Mesothelial cell of epicardium (in vitro differentiated cells): ENCODE measurements around the gene AFM. TPM values are rescaled to one million over a fixed set of nuclear protein-coding genes. Genes with fewer than 3 reads are reported as not detected.

ENCODE experiments used
- DNase-seq, 2 experiments: peaks; one replicate each; pipeline ENCODE4 v3.0.0; 2021; ENCODE audit warnings: low spot score in 2 of 2; ENCODE audit not compliant: unreplicated experiment in 2 of 2
- H3K27ac Mint-ChIP-seq: 2 replicates; pipeline ENCODE4 v1.8.0; 2021; ENCODE audit warnings: mixed read lengths
- H3K27me3 Mint-ChIP-seq: 2 replicates; pipeline ENCODE4 v1.8.0; 2021; ENCODE audit warnings: low read depth, mixed read lengths
- H3K36me3 Mint-ChIP-seq: 2 replicates; pipeline ENCODE4 v1.8.0; 2021; ENCODE audit warnings: mixed read lengths
- H3K4me1 Mint-ChIP-seq: 2 replicates; pipeline ENCODE4 v1.8.0; 2021; ENCODE audit warnings: mixed read lengths
- H3K4me3 Mint-ChIP-seq: 2 replicates; pipeline ENCODE4 v1.8.0; 2021; ENCODE audit warnings: mild to moderate bottlenecking, moderate library complexity, mixed read lengths
- H3K9me3 Mint-ChIP-seq: 2 replicates; pipeline ENCODE4 v1.8.0; 2021; ENCODE audit warnings: mixed read lengths
- total RNA-seq: library from RNA; stranded (reverse); gene quantifications from 3 replicates; pipeline ENCODE4 v1.2.1, GENCODE V29; 2021
- TF ChIP-seq, protein P1 (sequence below): fragments of 200-600 bp; sonication (generic); IDR thresholded peaks from one replicate; pipeline ENCODE4 v1.5.0; 2021; ENCODE audit warnings: antibody characterized with exemption; ENCODE audit not compliant: unreplicated experiment

AFM gene
- total RNA-seq, 1 donor from 2014 or later = not detected

DNA sequence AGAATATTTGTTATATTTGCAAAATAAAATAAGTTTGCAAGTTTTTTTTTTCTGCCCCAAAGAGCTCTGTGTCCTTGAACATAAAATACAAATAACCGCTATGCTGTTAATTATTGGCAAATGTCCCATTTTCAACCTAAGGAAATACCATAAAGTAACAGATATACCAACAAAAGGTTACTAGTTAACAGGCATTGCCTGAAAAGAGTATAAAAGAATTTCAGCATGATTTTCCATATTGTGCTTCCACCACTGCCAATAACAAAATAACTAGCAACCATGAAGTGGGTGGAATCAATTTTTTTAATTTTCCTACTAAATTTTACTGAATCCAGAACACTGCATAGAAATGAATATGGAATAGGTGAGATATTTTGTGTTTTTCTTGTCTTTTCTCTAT lies 45.6 kb upstream of the AFM start, which contains the start of gene AFP:
Gene AFP (plus strand): TSS at position 238 of the 400 bp plus-strand sequence. CDS start 42 bp downstream, at position 280.
- H3K27me3 Mint-ChIP-seq = no peaks in the 10 kb centered on the region
- H3K27ac Mint-ChIP-seq = no peak within 1 kb of the TSS
- DNase-seq = no peak
- no peaks in the 10 kb centered on the region for H3K36me3 Mint-ChIP-seq
- no peak within 1 kb of the TSS for H3K4me3 Mint-ChIP-seq
- H3K9me3 Mint-ChIP-seq = no peaks in the 10 kb centered on the region
- H3K4me1 Mint-ChIP-seq = no peaks in the 10 kb centered on the region
- TF ChIP-seq, protein P1, sequence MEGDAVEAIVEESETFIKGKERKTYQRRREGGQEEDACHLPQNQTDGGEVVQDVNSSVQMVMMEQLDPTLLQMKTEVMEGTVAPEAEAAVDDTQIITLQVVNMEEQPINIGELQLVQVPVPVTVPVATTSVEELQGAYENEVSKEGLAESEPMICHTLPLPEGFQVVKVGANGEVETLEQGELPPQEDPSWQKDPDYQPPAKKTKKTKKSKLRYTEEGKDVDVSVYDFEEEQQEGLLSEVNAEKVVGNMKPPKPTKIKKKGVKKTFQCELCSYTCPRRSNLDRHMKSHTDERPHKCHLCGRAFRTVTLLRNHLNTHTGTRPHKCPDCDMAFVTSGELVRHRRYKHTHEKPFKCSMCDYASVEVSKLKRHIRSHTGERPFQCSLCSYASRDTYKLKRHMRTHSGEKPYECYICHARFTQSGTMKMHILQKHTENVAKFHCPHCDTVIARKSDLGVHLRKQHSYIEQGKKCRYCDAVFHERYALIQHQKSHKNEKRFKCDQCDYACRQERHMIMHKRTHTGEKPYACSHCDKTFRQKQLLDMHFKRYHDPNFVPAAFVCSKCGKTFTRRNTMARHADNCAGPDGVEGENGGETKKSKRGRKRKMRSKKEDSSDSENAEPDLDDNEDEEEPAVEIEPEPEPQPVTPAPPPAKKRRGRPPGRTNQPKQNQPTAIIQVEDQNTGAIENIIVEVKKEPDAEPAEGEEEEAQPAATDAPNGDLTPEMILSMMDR = no peak

DNA sequence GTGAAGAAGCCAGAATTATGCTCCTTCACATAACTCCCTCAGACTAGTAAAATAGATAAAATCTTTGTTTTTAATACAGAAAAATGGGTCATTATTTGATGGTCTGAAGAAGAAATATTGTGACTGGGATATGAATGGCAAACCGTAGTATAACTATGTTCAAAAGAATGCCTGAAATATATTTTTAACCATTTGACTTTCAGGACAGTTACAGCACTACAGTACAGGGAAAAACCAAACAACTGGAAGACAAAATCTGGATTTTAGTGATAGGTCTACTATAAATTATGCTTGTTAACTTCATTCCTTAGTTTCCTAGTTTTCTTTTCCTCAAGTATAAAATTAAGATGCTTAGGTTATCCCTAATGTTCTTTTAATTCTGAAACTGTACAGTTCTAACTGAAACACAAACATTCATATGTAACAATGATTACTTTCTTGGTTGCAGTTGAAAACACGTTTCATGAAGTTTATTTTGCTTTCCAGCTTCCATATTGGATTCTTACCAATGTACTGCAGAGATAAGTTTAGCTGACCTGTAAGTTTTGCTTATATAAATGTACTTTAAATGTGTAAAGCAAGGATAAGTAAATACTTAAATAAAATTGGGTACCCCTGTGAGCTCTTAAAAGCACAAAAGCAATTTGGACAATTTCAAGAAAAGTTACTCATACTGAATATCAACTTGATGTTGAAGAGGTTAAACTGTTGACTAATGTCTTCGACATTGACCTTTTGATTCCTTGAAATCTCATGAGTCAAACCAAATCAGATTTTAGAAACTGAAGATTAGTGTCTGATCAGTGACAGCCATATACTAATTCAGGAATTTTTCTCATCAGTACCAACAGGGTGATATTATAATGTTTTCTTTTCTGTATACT lies 44.6 kb upstream of the AFM start:
- TF ChIP-seq, protein P1 = no peak
- H3K27ac Mint-ChIP-seq = no peak overlapping the region
- no peaks in the 10 kb centered on the region for H3K9me3 Mint-ChIP-seq
- no peak overlapping the region for H3K4me3 Mint-ChIP-seq
- H3K27me3 Mint-ChIP-seq = no peaks in the 10 kb centered on the region
- H3K4me1 Mint-ChIP-seq = no peaks in the 10 kb centered on the region
- no peak for DNase-seq
- no peaks in the 10 kb centered on the region for H3K36me3 Mint-ChIP-seq

DNA sequence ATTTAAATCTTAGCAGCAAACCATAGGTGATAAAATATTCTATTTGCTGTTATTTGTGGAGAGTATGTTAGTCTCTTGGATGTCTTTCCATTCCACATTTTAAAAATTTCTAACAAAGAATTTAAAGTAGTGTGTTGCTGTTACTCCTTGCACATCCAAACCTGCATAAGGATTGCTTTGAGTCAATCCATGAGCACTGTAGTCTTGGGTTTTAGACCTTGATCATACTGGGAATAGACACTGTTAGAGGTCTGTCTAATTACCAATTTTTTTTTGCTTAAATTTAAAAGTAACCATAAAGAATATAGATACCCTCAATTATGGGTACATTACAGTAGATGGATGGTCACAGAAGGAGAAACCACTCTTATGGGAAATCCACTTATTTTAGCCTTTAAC lies 44.0 kb upstream of the AFM start:
- H3K27ac Mint-ChIP-seq = no peak overlapping the region
- H3K36me3 Mint-ChIP-seq = no peaks in the 10 kb centered on the region
- DNase-seq = no peak
- no peaks in the 10 kb centered on the region for H3K4me1 Mint-ChIP-seq
- no peak overlapping the region for H3K4me3 Mint-ChIP-seq
- TF ChIP-seq, protein P1 = no peak
- H3K9me3 Mint-ChIP-seq = no peaks in the 10 kb centered on the region
- no peaks in the 10 kb centered on the region for H3K27me3 Mint-ChIP-seq

DNA sequence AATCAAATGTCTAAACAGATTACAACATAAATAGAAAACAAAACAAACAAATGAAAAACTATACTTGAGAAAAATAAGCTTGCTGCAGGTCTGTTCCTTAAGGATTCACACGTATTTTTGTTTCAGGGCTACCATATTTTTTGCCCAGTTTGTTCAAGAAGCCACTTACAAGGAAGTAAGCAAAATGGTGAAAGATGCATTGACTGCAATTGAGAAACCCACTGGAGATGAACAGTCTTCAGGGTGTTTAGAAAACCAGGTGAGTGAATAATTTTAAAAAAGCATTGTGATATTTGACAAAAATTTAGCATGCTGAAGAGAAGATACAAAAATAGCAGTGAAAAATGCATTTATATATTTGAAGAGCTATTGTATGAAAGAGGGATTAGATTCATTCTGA lies 43.5 kb upstream of the AFM start:
- Mint-ChIP-seq H3K27ac (no peak overlapping the region), H3K4me3 (no peak overlapping the region), H3K27me3 (no peaks in the 10 kb centered on the region), H3K36me3 (no peaks in the 10 kb centered on the region), H3K4me1 (no peaks in the 10 kb centered on the region), H3K9me3 (no peaks in the 10 kb centered on the region)
- TF ChIP-seq, protein P1 = no peak
- no peak for DNase-seq

DNA sequence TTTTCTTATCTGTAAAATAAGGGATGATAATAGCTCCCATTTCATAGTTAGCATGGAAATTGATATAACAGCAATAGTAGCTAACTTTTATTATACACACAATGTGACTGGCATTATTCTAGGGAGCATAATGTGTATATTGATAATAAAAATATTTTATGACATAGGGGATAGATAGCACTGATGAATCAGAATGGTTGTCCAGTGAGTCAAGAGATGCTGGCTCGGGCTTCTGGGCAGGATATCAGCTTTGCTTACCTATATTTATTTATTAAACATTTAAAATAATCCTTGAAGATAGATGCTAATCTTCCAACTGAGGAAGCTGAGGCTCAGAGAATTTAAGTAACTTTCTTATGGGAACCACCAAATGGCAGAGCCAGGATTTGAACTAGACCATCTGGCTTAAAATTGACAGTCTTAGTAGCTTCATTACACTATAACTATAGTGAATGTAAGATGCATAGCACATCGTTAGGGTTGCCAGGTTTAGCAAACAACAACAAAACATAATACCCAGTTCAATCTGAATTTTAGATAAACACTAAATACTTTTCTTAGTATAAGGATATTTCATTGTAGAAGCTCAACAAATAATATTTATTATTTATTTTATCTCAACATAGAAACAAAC lies 42.8 kb upstream of the AFM start:
- H3K4me3 Mint-ChIP-seq = no peak overlapping the region
- no peaks in the 10 kb centered on the region for H3K9me3 Mint-ChIP-seq
- H3K27ac Mint-ChIP-seq = no peak overlapping the region
- no peak for DNase-seq
- no peaks in the 10 kb centered on the region for H3K4me1 Mint-ChIP-seq
- TF ChIP-seq, protein P1 = no peak
- H3K27me3 Mint-ChIP-seq = no peaks in the 10 kb centered on the region
- H3K36me3 Mint-ChIP-seq = no peaks in the 10 kb centered on the region
